Liver (tissue), 9 donors: ENCODE measurements around the gene MYO1B. TPM values are rescaled to one million over a fixed set of nuclear protein-coding genes. Genes with fewer than 3 reads are reported as not detected.
A peak's percentile ranks its signal among the peaks of the same experiment; 100 is the strongest.

ENCODE experiments used
- DNase-seq: peaks from one replicate; pipeline ENCODE4 v3.0.0-alpha.2; 2017; ENCODE audit warnings: low spot score
- H3K27ac ChIP-seq, 2 donors: one replicate each; pipeline ENCODE4 v1.7.0; 2013; ENCODE audit warnings: inconsistent platforms in 2 of 2, low read length in 2 of 2, control low read depth in 1 of 2, low read depth in 1 of 2, mild to moderate bottlenecking in 1 of 2
- H3K27me3 ChIP-seq, 4 donors: one replicate each; pipeline versions ENCODE4 v1.6.1 to v1.7.0; 2013; ENCODE audit warnings: low read length in 3 of 4, inconsistent platforms in 1 of 4, mild to moderate bottlenecking in 1 of 4, moderate library complexity in 1 of 4; ENCODE audit not compliant: control insufficient read depth in 4 of 4, insufficient read depth in 4 of 4
- H3K36me3 ChIP-seq, 4 donors: one replicate each; pipeline versions ENCODE4 v1.6.1 to v1.7.0; 2013; ENCODE audit warnings: low read length in 3 of 4, mild to moderate bottlenecking in 3 of 4, low read depth in 1 of 4, moderate library complexity in 1 of 4; ENCODE audit not compliant: control insufficient read depth in 4 of 4, insufficient read depth in 3 of 4
- H3K4me1 ChIP-seq, 4 donors: one replicate each; pipeline versions ENCODE4 v1.6.1 to v1.7.0; 2013; ENCODE audit warnings: low read length in 3 of 4, mild to moderate bottlenecking in 3 of 4, moderate library complexity in 1 of 4; ENCODE audit not compliant: control insufficient read depth in 4 of 4, insufficient read depth in 4 of 4
- H3K4me3 ChIP-seq, 3 donors: one replicate each; pipeline versions ENCODE4 v1.6.1 to v1.7.0; 2013; ENCODE audit warnings: low read length in 3 of 3, control low read depth in 1 of 3, low read depth in 1 of 3, mild to moderate bottlenecking in 1 of 3
- H3K9ac ChIP-seq, 2 donors: one replicate each; pipeline ENCODE4 v1.7.0; 2013; ENCODE audit warnings: low read length in 2 of 2, mild to moderate bottlenecking in 2 of 2, moderate library complexity in 2 of 2, control low read depth in 1 of 2, low read depth in 1 of 2
- H3K9me3 ChIP-seq, 4 donors: one replicate each; pipeline versions ENCODE4 v1.6.1 to v1.7.0; 2013; ENCODE audit warnings: low read length in 3 of 4; ENCODE audit not compliant: control insufficient read depth in 4 of 4
- ATF3 ChIP-seq: IDR thresholded peaks from 2 replicates; pipeline ENCODE4 v1.6.1; 2016; ENCODE audit warnings: antibody characterized with exemption
- CTCF ChIP-seq: fragments of 150-350 bp; IDR thresholded peaks from 2 replicates; pipeline ENCODE4 v1.5.1; 2017; ENCODE audit warnings: improper control_type of control experiment, low read depth, low read length; ENCODE audit not compliant: missing input control
- EGR1 ChIP-seq, 2 donors: IDR thresholded peaks; 2 replicates each; pipeline ENCODE4 v1.6.1; 2016 to 2018; ENCODE audit warnings: antibody characterized with exemption in 2 of 2, low read depth in 2 of 2
- FOXA1 ChIP-seq: IDR thresholded peaks from 2 replicates; pipeline ENCODE4 v1.6.1; 2016; ENCODE audit warnings: antibody characterized with exemption
- FOXA2 ChIP-seq: IDR thresholded peaks from 2 replicates; pipeline ENCODE4 v1.6.1; 2016; ENCODE audit warnings: antibody characterized with exemption
- GABPA ChIP-seq, 2 donors: IDR thresholded peaks in 1 of 2; conservative IDR thresholded peaks in 1 of 2; 2 replicates each; pipeline ENCODE4 v1.6.1; 2016; ENCODE audit warnings: antibody characterized with exemption in 2 of 2, mild to moderate bottlenecking in 1 of 2, moderate library complexity in 1 of 2
- HNF4A ChIP-seq, 2 donors: conservative IDR thresholded peaks; 2 replicates each; pipeline ENCODE4 v1.6.1; 2016; ENCODE audit warnings: antibody characterized with exemption in 2 of 2, mild to moderate bottlenecking in 2 of 2
- HNF4G ChIP-seq: IDR thresholded peaks from 2 replicates; pipeline ENCODE4 v1.6.1; 2016; ENCODE audit warnings: antibody characterized with exemption
- JUND ChIP-seq, 2 donors: IDR thresholded peaks; 2 replicates each; pipeline ENCODE4 v1.6.1; 2016; ENCODE audit warnings: antibody characterized with exemption in 2 of 2
- MAX ChIP-seq: IDR thresholded peaks from 2 replicates; pipeline ENCODE4 v1.6.1; 2016; ENCODE audit warnings: antibody characterized with exemption
- NR2F2 ChIP-seq: IDR thresholded peaks from 2 replicates; pipeline ENCODE4 v1.6.1; 2016; ENCODE audit warnings: antibody characterized with exemption
- RAD21 ChIP-seq, 2 donors: IDR thresholded peaks; 2 replicates each; pipeline ENCODE4 v1.6.1; 2016; ENCODE audit warnings: antibody characterized with exemption in 2 of 2, mild to moderate bottlenecking in 2 of 2
- REST ChIP-seq: IDR thresholded peaks from 2 replicates; pipeline ENCODE4 v1.6.1; 2016; ENCODE audit warnings: antibody characterized with exemption, mild to moderate bottlenecking
- RXRA ChIP-seq, 2 donors: IDR thresholded peaks; 2 replicates each; pipeline ENCODE4 v1.6.1; 2017 to 2018; ENCODE audit warnings: antibody characterized with exemption in 2 of 2, mild to moderate bottlenecking in 1 of 2
- SP1 ChIP-seq: IDR thresholded peaks from 2 replicates; pipeline ENCODE4 v1.6.1; 2018; ENCODE audit warnings: antibody characterized with exemption, mild to moderate bottlenecking
- TAF1 ChIP-seq: conservative IDR thresholded peaks from 2 replicates; pipeline ENCODE4 v1.6.1; 2016; ENCODE audit warnings: antibody characterized with exemption, mild to moderate bottlenecking
- YY1 ChIP-seq: IDR thresholded peaks from 2 replicates; pipeline ENCODE4 v1.6.1; 2016; ENCODE audit warnings: antibody characterized with exemption, mild to moderate bottlenecking
- ZBTB33 ChIP-seq: IDR thresholded peaks from 2 replicates; pipeline ENCODE4 v1.6.1; 2016; ENCODE audit warnings: antibody characterized with exemption
- WGBS: extraction: QIAGEN DNeasy Blood & Tissue Kit; methylation state at CpG from one replicate; pipeline ENCODE4 v1.1.7; 2013; 5-methylcytosine and 5-hydroxymethylcytosine counted together
- polyA plus RNA-seq, 2 donors: library from polyadenylated mRNA; stranded (reverse) in 1 of 2; unstranded in 1 of 2; fragments of 200-250 nt in 1 of 2; fragments of >200 nt in 1 of 2; fragmentation: Nextera tagmentation in 1 of 2; extraction: Ambion mirVana in 1 of 2; gene quantifications; one replicate each; pipeline versions ENCODE4 v1.2.1 to v1.2.3, GENCODE V29; 2013 to 2015
- total RNA-seq, 2 donors: library from RNA; depleted of rRNA; stranded (reverse); fragments of >200 nt; gene quantifications; one replicate each; pipeline ENCODE4 v1.2.3, GENCODE V29; 2014
- donor health status: healthy.
- donor health status: healthy.
- donor health status: healthy.
- donor health status: healthy.
- donor health status: healthy.

Gene MYO1B
- total and polyA plus RNA-seq, 4 donors: 66.5 to 434 (median 117) TPM

GRCh38 chr2:191312163-191312562 is 67.0 kb downstream of the MYO1B start:
- no peak for TF ChIP-seq FOXA2
- TF ChIP-seq JUND (IDR thresholded peaks at IDR 0.05): no peak
- no peak for TF ChIP-seq MAX
- no peak for TF ChIP-seq RXRA (IDR thresholded peaks at IDR 0.05)
- TF ChIP-seq HNF4G: no peak
- no peak for TF ChIP-seq ATF3
- no peak for TF ChIP-seq TAF1
- no peak for TF ChIP-seq NR2F2
- TF ChIP-seq REST: no peak
- no peak for TF ChIP-seq FOXA1
- TF ChIP-seq ZBTB33: no peak
- no peak for TF ChIP-seq YY1
- TF ChIP-seq RAD21 (IDR thresholded peaks at IDR 0.05): no peak
- TF ChIP-seq HNF4A (conservative IDR thresholded peaks at IDR 0.05): no peak
- no peak for TF ChIP-seq CTCF
- no peak for TF ChIP-seq EGR1 (IDR thresholded peaks at IDR 0.05; ENCODE audit: low read depth in 2 of 2)
- TF ChIP-seq SP1: no peak
- TF ChIP-seq GABPA (IDR thresholded peaks at IDR 0.05 in 1 of 2, conservative IDR thresholded peaks at IDR 0.05 in 1 of 2): no peak
- no peak for DNase-seq
- H3K9ac ChIP-seq: no peak overlapping the region
- peak overlapping the region in 1 of 2 donors; percentile 23 for H3K27ac ChIP-seq
- peaks cover 0 to 3% (median 1%) of the 10 kb centered on the region in 4 donors for H3K4me1 ChIP-seq
- WGBS: 95% methylated on average over 3 of the region's 3 CpGs
- no peak overlapping the region for H3K4me3 ChIP-seq
- H3K36me3 ChIP-seq: peaks cover 0 to 7% (median 0%) of the 10 kb centered on the region in 4 donors
- no peaks in the 10 kb centered on the region for H3K9me3 ChIP-seq
- no peaks in the 10 kb centered on the region for H3K27me3 ChIP-seq
